ENCODE data around the gene NR5A1. TPM values are rescaled to one million over a fixed set of nuclear protein-coding genes. Genes with fewer than 3 reads are reported as not detected.

Gene NR5A1
- total RNA-seq, 4 donors from 2014 or later, result 0.40 TPM; not detected in 3

GRCh38 chr9:124470306-124470705, 36.9 kb downstream of the NR5A1 start:
- no peak overlapping the region for H3K4me3 ChIP-seq (replicated peaks in 1 of 3)
- no peak for TF ChIP-seq POLR2A (IDR thresholded peaks at IDR 0.05)
- TF ChIP-seq, protein P1, sequence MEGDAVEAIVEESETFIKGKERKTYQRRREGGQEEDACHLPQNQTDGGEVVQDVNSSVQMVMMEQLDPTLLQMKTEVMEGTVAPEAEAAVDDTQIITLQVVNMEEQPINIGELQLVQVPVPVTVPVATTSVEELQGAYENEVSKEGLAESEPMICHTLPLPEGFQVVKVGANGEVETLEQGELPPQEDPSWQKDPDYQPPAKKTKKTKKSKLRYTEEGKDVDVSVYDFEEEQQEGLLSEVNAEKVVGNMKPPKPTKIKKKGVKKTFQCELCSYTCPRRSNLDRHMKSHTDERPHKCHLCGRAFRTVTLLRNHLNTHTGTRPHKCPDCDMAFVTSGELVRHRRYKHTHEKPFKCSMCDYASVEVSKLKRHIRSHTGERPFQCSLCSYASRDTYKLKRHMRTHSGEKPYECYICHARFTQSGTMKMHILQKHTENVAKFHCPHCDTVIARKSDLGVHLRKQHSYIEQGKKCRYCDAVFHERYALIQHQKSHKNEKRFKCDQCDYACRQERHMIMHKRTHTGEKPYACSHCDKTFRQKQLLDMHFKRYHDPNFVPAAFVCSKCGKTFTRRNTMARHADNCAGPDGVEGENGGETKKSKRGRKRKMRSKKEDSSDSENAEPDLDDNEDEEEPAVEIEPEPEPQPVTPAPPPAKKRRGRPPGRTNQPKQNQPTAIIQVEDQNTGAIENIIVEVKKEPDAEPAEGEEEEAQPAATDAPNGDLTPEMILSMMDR (IDR thresholded peaks at IDR 0.05), result no peak
- 83 to 88% methylated on average over 3 to 12 of the region's 13 CpGs for WGBS, 2 donors
- H3K4me1 ChIP-seq, result no peaks in the 10 kb centered on the region
- H3K36me3 ChIP-seq, result no peaks in the 10 kb centered on the region
- no peaks in the 10 kb centered on the region for H3K27me3 ChIP-seq
- H3K9me3 ChIP-seq, result no peaks in the 10 kb centered on the region
- intact Hi-C loops (cut with DNase I), result no loop called here
- no peak for DNase-seq
- H3K27ac ChIP-seq, result no peak overlapping the region

DNA sequence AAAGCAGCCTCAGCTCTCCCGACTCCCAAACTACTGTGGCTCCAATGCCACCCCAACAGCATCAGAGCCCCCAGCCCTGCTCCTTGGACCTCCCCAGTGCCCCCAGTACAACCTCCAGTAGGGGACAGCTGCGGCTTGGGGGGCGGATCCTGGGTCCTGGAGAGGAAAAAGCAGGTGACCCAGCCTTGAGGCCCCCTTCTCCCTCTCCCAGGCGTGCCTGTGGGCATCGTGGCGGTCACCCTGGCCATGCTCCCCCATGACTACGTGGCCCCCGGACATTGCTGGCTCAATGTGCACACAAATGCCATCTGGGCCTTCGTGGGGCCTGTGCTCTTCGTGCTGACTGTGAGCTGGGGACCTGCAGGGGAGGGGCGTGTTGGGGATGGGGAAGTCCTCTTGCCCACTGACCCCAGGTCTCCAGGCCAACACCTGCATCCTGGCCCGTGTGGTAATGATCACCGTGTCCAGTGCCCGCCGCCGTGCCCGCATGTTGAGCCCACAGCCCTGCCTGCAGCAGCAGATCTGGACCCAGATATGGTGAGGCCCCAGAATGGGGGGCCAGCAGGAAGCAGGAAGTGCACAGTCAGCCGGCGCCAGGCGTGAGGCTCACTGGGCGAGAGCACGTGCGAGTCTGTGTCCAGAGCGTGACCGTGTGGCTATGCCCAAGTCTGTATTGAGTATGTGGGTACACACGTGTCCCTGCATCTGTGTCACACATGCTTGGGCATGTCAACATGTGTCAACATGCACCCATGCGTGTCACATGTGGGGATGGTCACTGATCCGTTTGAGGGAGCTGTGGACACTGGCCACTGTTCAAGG, 38.0 kb downstream of the NR5A1 start:
- intact Hi-C loops (cut with DNase I), result no loop called here
- no peaks in the 10 kb centered on the region for H3K9me3 ChIP-seq

DNA sequence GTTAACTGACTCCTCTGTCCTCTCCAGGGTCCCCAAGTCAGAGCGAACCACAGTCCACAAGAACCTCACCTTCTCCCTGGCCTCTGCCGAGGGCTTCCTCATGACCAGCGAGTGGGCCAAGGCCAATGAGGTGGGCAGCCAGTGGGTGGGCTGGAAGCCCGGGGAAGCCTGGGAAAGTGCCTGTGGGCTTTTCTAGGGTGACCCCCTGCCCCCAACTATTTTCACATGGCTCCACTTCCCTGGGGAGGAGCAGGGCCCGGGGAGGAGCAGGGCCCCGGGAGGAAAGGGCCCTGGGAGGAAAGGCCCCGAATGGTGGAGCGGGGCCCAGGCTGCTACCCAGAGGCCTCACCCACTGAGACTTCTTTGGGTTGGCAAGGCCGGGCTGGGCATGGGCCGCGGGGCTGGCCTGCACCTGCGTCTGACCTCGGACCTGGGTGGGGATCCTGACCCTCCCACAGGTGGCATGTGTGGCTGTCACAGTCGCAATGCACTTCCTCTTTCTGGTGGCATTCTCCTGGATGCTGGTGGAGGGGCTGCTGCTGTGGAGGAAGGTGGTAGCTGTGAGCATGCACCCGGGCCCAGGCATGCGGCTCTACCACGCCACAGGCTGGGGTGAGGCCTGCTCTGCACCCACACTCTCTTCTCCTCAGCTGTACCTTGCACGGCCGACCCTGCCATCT, 39.0 kb downstream of the NR5A1 start:
- DNase-seq, result no peak
- no peaks in the 10 kb centered on the region for H3K9me3 ChIP-seq
- no peaks in the 10 kb centered on the region for H3K4me1 ChIP-seq
- no peaks in the 10 kb centered on the region for H3K36me3 ChIP-seq
- H3K27ac ChIP-seq, result no peak overlapping the region
- intact Hi-C loops (cut with DNase I), result no loop called here
- H3K27me3 ChIP-seq, result no peaks in the 10 kb centered on the region
- TF ChIP-seq, protein P1 (IDR thresholded peaks at IDR 0.05), result no peak
- no peak for TF ChIP-seq POLR2A (IDR thresholded peaks at IDR 0.05)
- 91 to 93% methylated on average over 13 to 14 of the region's 19 CpGs for WGBS, 2 donors
- no peak overlapping the region for H3K4me3 ChIP-seq (replicated peaks in 1 of 3)

More for the DNA sequence above, 38.0 kb downstream of the NR5A1 start:
- Histone ChIP-seq H3K27ac (no peak overlapping the region), H3K36me3 (no peaks in the 10 kb centered on the region), H3K27me3 (no peaks in the 10 kb centered on the region), H3K4me1 (no peaks in the 10 kb centered on the region), H3K4me3 (replicated peaks in 1 of 3) (no peak overlapping the region)
- no peak for DNase-seq
- 85 to 86% methylated on average over 12 to 15 of the region's 28 CpGs for WGBS, 2 donors
- TF ChIP-seq POLR2A (IDR thresholded peaks at IDR 0.05), result no peak
- TF ChIP-seq, protein P1 (IDR thresholded peaks at IDR 0.05), result no peak

GRCh38 chr9:124467410-124468060, 39.7 kb downstream of the NR5A1 start:
- no peak overlapping the region for H3K4me3 ChIP-seq (replicated peaks in 1 of 3)
- no peak for TF ChIP-seq POLR2A (IDR thresholded peaks at IDR 0.05)
- no peaks in the 10 kb centered on the region for H3K36me3 ChIP-seq
- no peak for DNase-seq
- H3K4me1 ChIP-seq, result no peaks in the 10 kb centered on the region
- WGBS, 2 donors, result 90 to 92% methylated on average over 15 of the region's 17 CpGs
- no peaks in the 10 kb centered on the region for H3K27me3 ChIP-seq
- intact Hi-C loops (cut with DNase I), result no loop called here
- no peaks in the 10 kb centered on the region for H3K9me3 ChIP-seq
- no peak overlapping the region for H3K27ac ChIP-seq

- TF ChIP-seq, protein P1 (IDR thresholded peaks at IDR 0.05), result no peak
- no peak for TF ChIP-seq POLR2A (IDR thresholded peaks at IDR 0.05)
- intact Hi-C loops (cut with DNase I), result no loop called here
Measured at GRCh38 chr9:124465736-124466135, 41.5 kb downstream of the NR5A1 start.

More at GRCh38 chr9:124465736-124466135, 41.5 kb downstream of the NR5A1 start:
- H3K27ac ChIP-seq, result no peak overlapping the region
- H3K27me3 ChIP-seq, result no peaks in the 10 kb centered on the region
- H3K36me3 ChIP-seq, result no peaks in the 10 kb centered on the region
- 62 to 66% methylated on average over 3 of the region's 3 CpGs for WGBS, 2 donors
- H3K4me1 ChIP-seq, result no peaks in the 10 kb centered on the region
- H3K4me3 ChIP-seq (replicated peaks in 1 of 3), result no peak overlapping the region
- H3K9me3 ChIP-seq, result no peaks in the 10 kb centered on the region
- no peak for DNase-seq

Data from thyroid gland (tissue), 4 donors.